ENCODE measurements around the gene NTSR2. TPM values are rescaled to one million over a fixed set of nuclear protein-coding genes. Genes with fewer than 3 reads are reported as not detected.
A peak's percentile ranks its signal among the peaks of the same experiment; 100 is the strongest.

Gene NTSR2
- total RNA-seq, 1 donor from 2014 or later, result not detected

DNA sequence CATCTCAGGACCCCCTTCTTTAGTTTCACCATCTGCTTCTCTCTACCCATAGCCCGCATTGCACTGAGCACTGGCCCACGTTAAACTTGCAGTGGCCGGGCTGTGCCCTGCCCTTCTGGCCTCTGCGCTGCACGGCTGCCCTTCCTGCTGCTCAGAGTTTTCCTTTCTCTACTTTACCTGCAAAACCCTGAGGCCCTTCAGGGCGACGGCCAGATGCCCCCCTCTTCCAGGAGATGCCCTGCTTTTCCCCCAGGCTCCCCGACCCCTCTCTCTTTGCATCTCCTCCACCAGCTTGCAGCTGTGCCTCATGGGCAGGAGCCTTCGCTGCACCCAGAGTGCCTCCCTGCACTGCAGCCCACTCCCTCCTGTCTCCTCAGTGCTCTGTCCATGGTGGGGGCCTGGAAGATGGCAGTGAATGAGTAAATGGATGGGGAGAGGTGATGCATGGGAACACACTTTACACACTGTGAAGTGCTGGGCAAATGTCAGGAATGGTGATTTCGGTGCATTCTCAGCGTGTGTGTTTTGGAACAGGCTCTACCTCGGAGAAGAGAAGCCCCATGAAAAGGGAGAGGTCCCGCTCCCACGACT, 53.8 kb downstream of the NTSR2 start:
- no peak for ATAC-seq
- intact Hi-C loops (cut with DNase I), result no loop called here
- DNase-seq (ENCODE audit: low spot score), result no peak

DNA sequence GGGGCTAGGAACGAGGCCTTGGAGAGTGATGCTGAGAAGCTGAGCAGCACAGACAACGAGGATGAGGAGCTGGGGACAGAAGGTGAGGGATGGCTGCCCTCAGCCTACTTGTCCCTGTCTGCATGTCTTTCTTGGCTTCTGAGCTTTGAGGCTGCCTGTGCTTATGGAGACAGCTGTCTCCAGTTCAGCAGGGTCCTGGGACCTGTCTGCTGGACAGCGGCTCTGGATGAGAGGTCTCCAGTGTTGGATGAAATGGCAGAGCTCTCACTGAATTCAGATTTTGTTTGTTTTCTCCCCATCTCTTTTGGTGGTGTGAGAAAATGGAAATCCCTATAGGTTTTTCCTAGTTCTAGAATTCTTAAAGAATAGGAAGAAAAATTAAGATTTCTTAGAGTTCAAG, 54.8 kb downstream of the NTSR2 start:
- DNase-seq (ENCODE audit: low spot score) (no peak), ATAC-seq (no peak)
- intact Hi-C loops (cut with DNase I), result no loop called here

DNA sequence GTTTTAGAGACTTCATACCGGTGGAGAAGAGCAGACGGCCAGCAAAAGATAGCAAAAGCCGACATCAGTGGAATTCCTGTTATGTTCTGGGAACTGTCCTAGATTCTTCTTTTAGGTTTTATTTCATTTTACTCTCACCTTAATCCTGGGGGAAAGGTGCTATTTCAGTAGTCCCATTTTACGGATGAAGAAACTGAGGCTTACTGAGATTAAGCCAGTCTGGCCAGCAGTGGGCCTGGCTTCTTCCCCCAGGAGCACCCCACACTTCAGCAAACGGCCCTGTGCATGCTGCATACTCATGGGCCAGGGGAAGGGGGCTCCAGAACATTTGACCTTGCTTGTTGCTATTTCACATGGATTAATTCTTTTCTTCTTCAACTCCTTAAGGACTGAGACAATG, 56.7 kb downstream of the NTSR2 start:
- intact Hi-C loops (cut with DNase I), result no loop called here

DNA sequence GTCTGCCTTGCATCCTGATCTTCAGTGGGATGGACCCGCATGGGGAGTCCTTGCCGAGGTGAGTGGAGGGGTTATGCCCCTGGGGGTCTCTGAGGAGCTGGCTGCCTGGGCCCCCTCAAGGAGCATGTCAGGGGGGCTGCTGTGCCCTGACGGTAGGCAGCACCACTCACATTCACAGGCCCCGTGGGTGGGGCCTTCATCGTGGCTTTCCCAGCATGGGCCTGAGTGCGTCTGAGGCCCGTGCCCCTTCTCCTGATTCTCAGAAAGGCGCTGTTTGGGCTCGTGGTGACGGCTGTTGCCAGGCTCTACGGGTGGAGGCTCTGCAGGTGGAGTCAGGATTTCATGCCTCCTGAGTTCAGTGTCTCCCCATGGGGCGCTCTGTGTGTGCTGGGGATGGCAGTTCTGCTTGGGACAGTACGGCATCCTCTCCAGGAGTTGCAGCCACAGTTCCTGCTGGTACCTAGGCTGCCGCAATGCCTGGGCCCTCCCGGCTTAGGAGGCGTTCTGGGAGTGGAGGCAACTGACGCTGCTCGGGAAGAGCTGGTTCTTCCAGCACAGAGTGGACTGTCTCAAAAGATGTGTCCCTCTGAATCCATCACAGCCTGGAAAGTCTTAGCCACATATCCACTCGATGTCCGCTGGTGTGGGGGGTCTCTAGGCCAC, 57.3 kb downstream of the NTSR2 start:
- intact Hi-C loops (cut with DNase I), result no loop called here
- ATAC-seq (no peak), DNase-seq (ENCODE audit: low spot score) (no peak)

More for the DNA sequence above, 56.7 kb downstream of the NTSR2 start:
- DNase-seq (ENCODE audit: low spot score) (no peak), ATAC-seq (no peak)

DNA sequence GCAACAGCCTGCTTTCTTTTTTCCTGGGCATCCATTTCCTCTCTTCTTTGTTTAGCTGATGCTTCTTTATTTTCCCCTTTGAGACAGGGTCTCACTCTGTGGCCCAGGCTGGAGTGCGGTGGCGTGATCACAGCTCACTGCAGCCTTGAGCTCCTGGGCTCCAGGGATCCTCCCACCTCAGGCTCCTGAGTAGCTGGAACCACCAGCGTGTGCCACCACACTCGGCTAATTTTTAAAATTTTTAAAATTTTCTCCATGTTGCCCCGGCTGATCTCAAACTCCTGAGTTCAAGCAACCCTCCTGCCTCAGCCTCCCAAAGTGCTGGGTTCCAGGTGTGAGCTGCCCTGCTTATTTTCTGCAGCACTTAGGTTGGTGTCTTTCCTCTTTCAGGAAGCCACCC, 58.7 kb downstream of the NTSR2 start:
- DNase-seq (ENCODE audit: low spot score) (no peak), ATAC-seq (no peak)
- intact Hi-C loops (cut with DNase I), result no loop called here

DNA sequence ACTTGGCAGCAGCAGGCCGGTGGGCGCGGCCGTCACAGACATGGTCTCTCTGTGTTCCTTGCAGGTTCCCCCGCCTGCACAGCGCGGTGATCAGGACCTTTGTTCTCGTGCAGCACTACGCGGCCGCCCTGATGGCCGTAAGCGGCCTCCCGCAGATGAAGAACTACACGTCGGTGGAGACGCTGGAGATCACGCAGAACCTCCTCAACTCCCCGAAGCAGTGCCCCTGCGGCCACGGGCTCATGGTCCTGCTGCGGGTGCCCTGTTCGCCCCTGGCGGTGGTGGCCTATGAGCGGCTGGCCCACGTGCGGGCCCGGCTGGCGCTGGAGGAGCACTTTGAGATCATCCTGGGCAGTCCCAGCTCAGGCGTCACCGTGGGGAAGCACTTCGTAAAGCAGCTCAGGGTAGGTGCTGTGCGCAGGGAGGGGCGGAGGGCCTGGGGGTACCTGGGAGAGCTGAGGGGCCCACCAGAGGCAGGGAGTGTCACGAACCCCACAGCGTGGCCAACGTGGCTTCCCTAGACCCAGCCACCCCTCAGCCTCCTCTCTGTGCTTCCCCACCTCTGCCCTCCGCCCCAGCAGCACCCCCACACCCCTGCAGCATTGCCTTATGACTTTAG, 59.3 kb downstream of the NTSR2 start:
- DNase-seq (ENCODE audit: low spot score) (no peak), ATAC-seq (peak; percentile 26)
- intact Hi-C loops (cut with DNase I), result no loop called here

Other genes with a start within 250 kb of the NTSR2 start
- gene E2F6, start 204.0 kb downstream of the NTSR2 start, total RNA-seq, result 14.1 TPM
- 6.5 TPM for gene GREB1, start 136.2 kb downstream of the NTSR2 start, total RNA-seq
- gene LPIN1, start 76.4 kb upstream of the NTSR2 start, total RNA-seq, result 141 TPM